Nephron (organoid): Measurements from ENCODE around the gene ANKRD9.

Experiments used
- H3K27ac Mint-ChIP-seq, 3 experiments: 2 replicates each; pipeline ENCODE4 v1.8.0; 2020; ENCODE audit warnings: mixed read lengths in 3 of 3, mild to moderate bottlenecking in 2 of 3, moderate library complexity in 1 of 3
- H3K27me3 Mint-ChIP-seq: 2 replicates; pipeline ENCODE4 v1.8.0; 2021; ENCODE audit warnings: low read depth, mild to moderate bottlenecking, moderate library complexity, mixed read lengths
- H3K36me3 Mint-ChIP-seq: 2 replicates; pipeline ENCODE4 v1.8.0; 2020; ENCODE audit warnings: low read depth, mixed read lengths
- H3K4me1 Mint-ChIP-seq: 2 replicates; pipeline ENCODE4 v1.8.0; 2020; ENCODE audit warnings: mixed read lengths
- H3K4me3 Mint-ChIP-seq, 3 experiments: 2 replicates each; pipeline ENCODE4 v1.8.0; 2020; ENCODE audit warnings: mild to moderate bottlenecking in 3 of 3, mixed read lengths in 3 of 3, moderate library complexity in 2 of 3
- H3K9me3 Mint-ChIP-seq: 2 replicates; pipeline ENCODE4 v1.8.0; 2020; ENCODE audit warnings: mixed read lengths
- CTCF ChIP-seq, 3 experiments: fragments of 200-600 bp; sonication (generic); IDR thresholded peaks; one replicate each; pipeline ENCODE4 v1.5.0; 2021; ENCODE audit warnings: antibody characterized with exemption in 3 of 3; ENCODE audit not compliant: unreplicated experiment in 3 of 3

Gene ANKRD9

GRCh38 chr14:102514987-102515733 lies 5.6 kb upstream of the ANKRD9 start:
- Mint-ChIP-seq H3K36me3 (no peaks in the 10 kb centered on the region), H3K9me3 (no peaks in the 10 kb centered on the region), H3K4me1 (no peaks in the 10 kb centered on the region), H3K27ac (no peak overlapping the region), H3K27me3 (peaks cover 7% of the 10 kb centered on the region), H3K4me3 (peak overlapping the region; percentile 38 to 76 (median 67))
- no peak for TF ChIP-seq CTCF (IDR thresholded peaks at IDR 0.05; ENCODE audit: unreplicated experiment in 3 of 3)

GRCh38 chr14:102513899-102514772 lies 4.6 kb upstream of the ANKRD9 start:
- peaks cover 7% of the 10 kb centered on the region for H3K27me3 Mint-ChIP-seq
- H3K36me3 Mint-ChIP-seq = no peaks in the 10 kb centered on the region
- no peaks in the 10 kb centered on the region for H3K9me3 Mint-ChIP-seq
- no peak overlapping the region for H3K27ac Mint-ChIP-seq
- H3K4me1 Mint-ChIP-seq = no peaks in the 10 kb centered on the region
- no peak for TF ChIP-seq CTCF (IDR thresholded peaks at IDR 0.05; ENCODE audit: unreplicated experiment in 3 of 3)
- peak overlapping the region; percentile 20 to 64 (median 50) for H3K4me3 Mint-ChIP-seq

GRCh38 chr14:102512793-102513300 lies 3.3 kb upstream of the ANKRD9 start:
- Mint-ChIP-seq H3K27me3 (peaks cover 7% of the 10 kb centered on the region), H3K36me3 (no peaks in the 10 kb centered on the region), H3K4me1 (no peaks in the 10 kb centered on the region), H3K9me3 (no peaks in the 10 kb centered on the region), H3K27ac (no peak overlapping the region), H3K4me3 (peak overlapping the region; percentile 29 to 64 (median 34))
- TF ChIP-seq CTCF (IDR thresholded peaks at IDR 0.05; ENCODE audit: unreplicated experiment in 3 of 3) = no peak

GRCh38 chr14:102511538-102511937 lies 2.0 kb upstream of the ANKRD9 start:
- no peaks in the 10 kb centered on the region for H3K9me3 Mint-ChIP-seq
- H3K27me3 Mint-ChIP-seq = peaks cover 7% of the 10 kb centered on the region
- no peaks in the 10 kb centered on the region for H3K4me1 Mint-ChIP-seq
- no peak overlapping the region for H3K27ac Mint-ChIP-seq
- no peak for TF ChIP-seq CTCF (IDR thresholded peaks at IDR 0.05; ENCODE audit: unreplicated experiment in 3 of 3)
- no peaks in the 10 kb centered on the region for H3K36me3 Mint-ChIP-seq
- peak overlapping the region; percentile 67 to 77 (median 77) for H3K4me3 Mint-ChIP-seq

- Mint-ChIP-seq H3K4me1 (no peaks in the 10 kb centered on the region), H3K4me3 (peak overlapping the region; percentile 84 to 88 (median 85)), H3K9me3 (no peaks in the 10 kb centered on the region), H3K27me3 (peaks cover 7% of the 10 kb centered on the region), H3K36me3 (no peaks in the 10 kb centered on the region), H3K27ac (peak overlapping the region in 2 of 3 experiments; percentile 28 to 78)
- no peak for TF ChIP-seq CTCF (IDR thresholded peaks at IDR 0.05; ENCODE audit: unreplicated experiment in 3 of 3)
Measured at GRCh38 chr14:102510616-102511520, 1.3 kb upstream of the ANKRD9 start.
